ENCODE results near the gene TBCK. TPM values are rescaled to one million over a fixed set of nuclear protein-coding genes. Genes with fewer than 3 reads are reported as not detected.

The TBCK gene
- total and polyA plus RNA-seq, 2 donors (not counting 3 experiments of a cell fraction or from before 2014, with no cell fraction given), result 18.2 to 38.6 TPM

DNA sequence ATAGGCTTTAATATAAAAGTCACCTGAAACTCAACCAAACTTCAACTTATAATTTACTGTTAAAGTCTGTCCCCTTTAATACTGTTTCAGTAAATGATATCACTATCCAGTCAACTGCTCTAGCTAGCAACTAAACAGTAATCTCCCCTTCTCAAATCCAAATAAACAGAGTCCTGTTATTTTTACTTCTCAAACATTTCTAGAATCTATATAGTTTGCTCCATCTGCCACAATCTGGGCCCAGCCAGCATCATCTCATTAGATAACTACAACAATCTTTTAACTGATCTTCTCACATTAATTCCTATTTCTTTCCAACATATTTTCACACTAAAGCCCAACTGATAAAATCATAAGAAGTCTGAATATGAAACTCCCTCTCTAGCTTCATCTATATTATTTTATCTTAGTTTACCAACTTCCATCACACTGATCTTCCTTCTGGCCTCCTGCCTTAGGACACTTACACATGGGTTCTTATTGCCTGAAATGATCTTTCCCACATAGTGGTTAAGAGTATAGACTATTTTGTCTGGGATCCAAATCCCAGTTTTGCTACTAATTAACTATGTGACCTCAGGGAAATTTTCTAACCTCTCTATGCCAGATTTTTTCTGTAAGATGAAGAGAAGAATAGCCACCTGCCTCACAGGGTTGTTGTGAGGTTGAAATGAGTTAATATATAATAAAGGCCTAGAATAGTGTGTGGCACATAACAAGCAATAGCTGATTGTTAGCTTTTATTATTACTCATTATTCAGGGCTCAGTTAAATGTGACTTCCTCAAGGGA is 18.6 kb downstream of the TBCK start:
- Histone ChIP-seq H3K27me3 (ENCODE audit: control insufficient read depth in 2 of 2, insufficient read depth in 2 of 2, low read length in 2 of 2) (no peaks in the 10 kb centered on the region), H2AFZ (ENCODE audit: low read depth, low read length) (no peak overlapping the region), H3K4me3 (replicated peaks in 1 of 3; ENCODE audit: insufficient read depth in 1 of 3, low read depth in 1 of 3, low read length in 3 of 3) (no peak overlapping the region), H3K4me2 (ENCODE audit: insufficient read depth, low read length) (no peak overlapping the region), H4K20me1 (replicated peaks; ENCODE audit: control insufficient read depth, extremely low read depth, insufficient read depth, low read length) (no peaks in the 10 kb centered on the region), H3K4me1 (ENCODE audit: control insufficient read depth, extremely low read depth, insufficient read depth, low read length) (no peaks in the 10 kb centered on the region), H3K9me3 (replicated peaks; ENCODE audit: control insufficient read depth, insufficient read depth, low read length) (no peaks in the 10 kb centered on the region), H3K27ac (ENCODE audit: insufficient read depth, low read depth, low read length) (no peak overlapping the region), H3K9ac (replicated peaks; ENCODE audit: extremely low read depth, insufficient read depth, low read length) (no peak overlapping the region), H3K36me3 (ENCODE audit: control insufficient read depth in 2 of 2, extremely low read depth in 1 of 2, insufficient read depth in 2 of 2, low read length in 2 of 2) (peaks cover 0 to 3% of the 10 kb centered on the region in 2 experiments), H3K79me2 (ENCODE audit: control insufficient read depth, insufficient read depth, low read length) (no peaks in the 10 kb centered on the region), H3K9me1 (replicated peaks; ENCODE audit: control insufficient read depth, extremely low read depth, insufficient read depth, low read length) (no peaks in the 10 kb centered on the region)
- no peak for TF ChIP-seq FOS (IDR thresholded peaks at IDR 0.05; ENCODE audit: borderline replicate concordance, insufficient read depth, low read length)
- TF ChIP-seq CTCF (IDR thresholded peaks at IDR 0.05; ENCODE audit: extremely low read depth in 1 of 2, insufficient read depth in 1 of 2, low read depth in 1 of 2, low read length in 2 of 2), result no peak
- TF ChIP-seq MYC (IDR thresholded peaks at IDR 0.05; ENCODE audit: low read depth, low read length), result no peak
- TF ChIP-seq POLR2AphosphoS5 (IDR thresholded peaks at IDR 0.05; ENCODE audit: insufficient read depth, low read depth, low read length), result no peak
- no peak for TF ChIP-seq GATA2 (IDR thresholded peaks at IDR 0.05; ENCODE audit: insufficient read depth, insufficient read length, low read depth, low read length)
- no peak for TF ChIP-seq EZH2 (IDR thresholded peaks at IDR 0.05; ENCODE audit: borderline replicate concordance, low read depth, low read length, severe bottlenecking)
- no peak for TF ChIP-seq JUN (IDR thresholded peaks at IDR 0.05; ENCODE audit: borderline replicate concordance, insufficient read depth, insufficient read length, low read depth)
- no peak for TF ChIP-seq MAX (IDR thresholded peaks at IDR 0.05; ENCODE audit: insufficient read depth, insufficient read length)
- CTCF ChIA-PET, result interaction anchor here (0.7 to 0.9 kb wide), 2 partner anchors 11 to 13 kb away, joined by 3 to 4 read pairs; no protein-coding TSS in a partner anchor
- DNase-seq (ENCODE audit: low read depth, low spot score) (no peak), FAIRE-seq (no peak)
- POLR2A ChIA-PET, result no interaction called here
- intact Hi-C loops (cut with micrococcal nuclease) (no loop called here), dilution Hi-C loops (cut with MboI; ENCODE audit: extremely low pct_ligation_motif_present, low sequenced_read_pairs) (no loop called here)
- BruUV-seq (replicated peaks), result no TSS peak
